ENCODE data around the gene POLN.

Gene POLN

GRCh38 chr4:2262145-2262943, 20.4 kb upstream of the POLN start:
- intact Hi-C loops (cut with micrococcal nuclease): loop anchor here (1.0 to 5.0 kb wide), 2 partner anchors 20 to 155 kb away; partner anchors contain the start of genes CFAP99, HAUS3, POLN and ZFYVE28
- Mint-ChIP-seq H3K4me1 (ENCODE audit: low read depth) (peaks cover 28% of the 10 kb centered on the region), H3K27ac (peak overlapping the region; percentile 83), H3K4me3 (peak overlapping the region; percentile 78), H3K36me3 (ENCODE audit: low read depth) (peaks cover 36% of the 10 kb centered on the region), H3K9me3 (no peaks in the 10 kb centered on the region), H3K27me3 (no peaks in the 10 kb centered on the region)

- H3K27me3 Mint-ChIP-seq: no peaks in the 10 kb centered on the region
- peaks cover 33% of the 10 kb centered on the region for H3K4me1 Mint-ChIP-seq (ENCODE audit: low read depth)
- peak within 1 kb of the TSS; percentile 83 for H3K27ac Mint-ChIP-seq
- intact Hi-C loops (cut with micrococcal nuclease): loop anchor here (1.0 to 5.0 kb wide), 2 partner anchors 19 to 156 kb away; partner anchors contain the start of genes CFAP99, HAUS3, POLN and ZFYVE28
- no peaks in the 10 kb centered on the region for H3K9me3 Mint-ChIP-seq
- H3K36me3 Mint-ChIP-seq (ENCODE audit: low read depth): peaks cover 42% of the 10 kb centered on the region
- peak within 1 kb of the TSS; percentile 80 for H3K4me3 Mint-ChIP-seq
Measured at GRCh38 chr4:2261853-2262144, 19.9 kb upstream of the POLN start, which contains the start of gene MXD4. TSS of gene MXD4 (minus strand) at chr4:2262109. CDS start at chr4:2261980, 129 bp downstream.

- intact Hi-C loops (cut with micrococcal nuclease): loop anchor here (5.0 kb wide), 1 partner anchor 156 kb away; the partner anchor contains the start of genes CFAP99 and ZFYVE28
- no peak overlapping the region for H3K27ac Mint-ChIP-seq
- H3K27me3 Mint-ChIP-seq: no peaks in the 10 kb centered on the region
- peak overlapping the region; percentile 80 for H3K4me3 Mint-ChIP-seq
- peaks cover 34% of the 10 kb centered on the region for H3K4me1 Mint-ChIP-seq (ENCODE audit: low read depth)
- H3K36me3 Mint-ChIP-seq (ENCODE audit: low read depth): peaks cover 47% of the 10 kb centered on the region
- H3K9me3 Mint-ChIP-seq: no peaks in the 10 kb centered on the region
Measured at GRCh38 chr4:2261110-2261852, 19.4 kb upstream of the POLN start.

GRCh38 chr4:2260344-2261109, 18.6 kb upstream of the POLN start:
- Mint-ChIP-seq H3K36me3 (ENCODE audit: low read depth) (peaks cover 54% of the 10 kb centered on the region), H3K4me3 (peak overlapping the region; percentile 80), H3K9me3 (no peaks in the 10 kb centered on the region), H3K4me1 (ENCODE audit: low read depth) (peaks cover 34% of the 10 kb centered on the region), H3K27ac (no peak overlapping the region), H3K27me3 (no peaks in the 10 kb centered on the region)
- intact Hi-C loops (cut with micrococcal nuclease): loop anchor here (5.0 kb wide), 1 partner anchor 157 kb away; the partner anchor contains the start of genes CFAP99 and ZFYVE28

GRCh38 chr4:2259541-2260343, 17.8 kb upstream of the POLN start:
- intact Hi-C loops (cut with micrococcal nuclease): loop anchor here (5.0 kb wide), 1 partner anchor 158 kb away; the partner anchor contains the start of genes CFAP99 and ZFYVE28
- Mint-ChIP-seq H3K4me3 (no peak overlapping the region), H3K4me1 (ENCODE audit: low read depth) (peaks cover 34% of the 10 kb centered on the region), H3K27me3 (no peaks in the 10 kb centered on the region), H3K36me3 (ENCODE audit: low read depth) (peaks cover 62% of the 10 kb centered on the region), H3K27ac (no peak overlapping the region), H3K9me3 (no peaks in the 10 kb centered on the region)

GRCh38 chr4:2259036-2259540, 17.2 kb upstream of the POLN start:
- intact Hi-C loops (cut with micrococcal nuclease): no loop called here
- H3K27ac Mint-ChIP-seq: no peak overlapping the region
- H3K9me3 Mint-ChIP-seq: no peaks in the 10 kb centered on the region
- H3K4me1 Mint-ChIP-seq (ENCODE audit: low read depth): peaks cover 34% of the 10 kb centered on the region
- no peak overlapping the region for H3K4me3 Mint-ChIP-seq
- peaks cover 69% of the 10 kb centered on the region for H3K36me3 Mint-ChIP-seq (ENCODE audit: low read depth)
- H3K27me3 Mint-ChIP-seq: no peaks in the 10 kb centered on the region

- H3K9me3 Mint-ChIP-seq: no peaks in the 10 kb centered on the region
- no peak overlapping the region for H3K27ac Mint-ChIP-seq
- no peak overlapping the region for H3K4me3 Mint-ChIP-seq
- H3K4me1 Mint-ChIP-seq (ENCODE audit: low read depth): peaks cover 37% of the 10 kb centered on the region
- H3K27me3 Mint-ChIP-seq: no peaks in the 10 kb centered on the region
- intact Hi-C loops (cut with micrococcal nuclease): no loop called here
- peaks cover 76% of the 10 kb centered on the region for H3K36me3 Mint-ChIP-seq (ENCODE audit: low read depth)
Measured at GRCh38 chr4:2258091-2259035, 16.4 kb upstream of the POLN start.

- H3K36me3 Mint-ChIP-seq (ENCODE audit: low read depth): peaks cover 84% of the 10 kb centered on the region
- intact Hi-C loops (cut with micrococcal nuclease): no loop called here
- H3K4me3 Mint-ChIP-seq: no peak overlapping the region
- no peaks in the 10 kb centered on the region for H3K27me3 Mint-ChIP-seq
- H3K9me3 Mint-ChIP-seq: no peaks in the 10 kb centered on the region
- peaks cover 34% of the 10 kb centered on the region for H3K4me1 Mint-ChIP-seq (ENCODE audit: low read depth)
- H3K27ac Mint-ChIP-seq: no peak overlapping the region
Measured at GRCh38 chr4:2257361-2258081, 15.6 kb upstream of the POLN start.

GRCh38 chr4:2256781-2257191, 14.9 kb upstream of the POLN start:
- no peaks in the 10 kb centered on the region for H3K9me3 Mint-ChIP-seq
- H3K4me1 Mint-ChIP-seq (ENCODE audit: low read depth): peaks cover 33% of the 10 kb centered on the region
- peaks cover 92% of the 10 kb centered on the region for H3K36me3 Mint-ChIP-seq (ENCODE audit: low read depth)
- H3K4me3 Mint-ChIP-seq: no peak overlapping the region
- no peak overlapping the region for H3K27ac Mint-ChIP-seq
- intact Hi-C loops (cut with micrococcal nuclease): no loop called here
- no peaks in the 10 kb centered on the region for H3K27me3 Mint-ChIP-seq

GRCh38 chr4:2256156-2256731, 14.3 kb upstream of the POLN start:
- no peaks in the 10 kb centered on the region for H3K27me3 Mint-ChIP-seq
- H3K4me3 Mint-ChIP-seq: no peak overlapping the region
- intact Hi-C loops (cut with micrococcal nuclease): no loop called here
- no peaks in the 10 kb centered on the region for H3K9me3 Mint-ChIP-seq
- H3K36me3 Mint-ChIP-seq (ENCODE audit: low read depth): peaks cover 97% of the 10 kb centered on the region
- no peak overlapping the region for H3K27ac Mint-ChIP-seq
- H3K4me1 Mint-ChIP-seq (ENCODE audit: low read depth): peaks cover 33% of the 10 kb centered on the region

GRCh38 chr4:2255501-2256155, 13.7 kb upstream of the POLN start:
- peaks cover 99% of the 10 kb centered on the region for H3K36me3 Mint-ChIP-seq (ENCODE audit: low read depth)
- H3K27ac Mint-ChIP-seq: no peak overlapping the region
- H3K4me1 Mint-ChIP-seq (ENCODE audit: low read depth): peaks cover 33% of the 10 kb centered on the region
- no peak overlapping the region for H3K4me3 Mint-ChIP-seq
- no peaks in the 10 kb centered on the region for H3K27me3 Mint-ChIP-seq
- intact Hi-C loops (cut with micrococcal nuclease): no loop called here
- H3K9me3 Mint-ChIP-seq: no peaks in the 10 kb centered on the region
